ENCODE data around the gene KCNMA1. TPM values are rescaled to one million over a fixed set of nuclear protein-coding genes. Genes with fewer than 3 reads are reported as not detected.

KCNMA1 gene
- total and polyA plus RNA-seq, 9 of the 15 experiments (the other 6 are each of a cell fraction or from before 2014, with no cell fraction given), result 0.01 to 0.95 (median 0.15) TPM; not detected in 4

- ChIA-PET CTCF (ENCODE audit: low intra/inter-chr PET ratio) (no interaction called here), POLR2A (no interaction called here)
- Histone ChIP-seq H3K36me3 (ENCODE audit: control insufficient read depth, insufficient read depth, low read length) (no peaks in the 10 kb centered on the region), H3K79me2 (ENCODE audit: control insufficient read depth, insufficient read depth, low read length) (no peaks in the 10 kb centered on the region), H3K4me3 (no peak overlapping the region), H3K9me1 (ENCODE audit: control insufficient read depth, insufficient read depth, low read length) (no peaks in the 10 kb centered on the region), H3K9me3 (replicated peaks; ENCODE audit: control insufficient read depth, insufficient read depth, low read depth, low read length) (no peaks in the 10 kb centered on the region), H3K9ac (ENCODE audit: insufficient read depth in 1 of 2, low read depth in 2 of 2, low read length in 2 of 2) (no peak overlapping the region), H3K4me1 (replicated peaks in 1 of 2; ENCODE audit: control insufficient read depth in 2 of 2, insufficient read depth in 2 of 2, low read length in 2 of 2) (no peaks in the 10 kb centered on the region), H4K20me1 (replicated peaks; ENCODE audit: control insufficient read depth, insufficient read depth, low read length) (no peaks in the 10 kb centered on the region), H3K27ac (ENCODE audit: extremely low read depth, low read depth, low read length) (no peak overlapping the region), H3K27me3 (ENCODE audit: control insufficient read depth in 2 of 2, insufficient read depth in 2 of 2, low read length in 2 of 2) (peaks cover 7% of the 10 kb centered on the region in 2 experiments; a peak in 4 of 5 replicates), H2AFZ (ENCODE audit: low read depth, low read length) (no peak overlapping the region), H3K4me2 (ENCODE audit: insufficient read depth, low read length) (no peak overlapping the region)
- TF ChIP-seq TAF15 (IDR thresholded peaks at IDR 0.05; ENCODE audit: low read depth, low read length) (no peak), E2F5 (CRISPR knock-in tag; IDR thresholded peaks at IDR 0.05) (no peak)
- 0% methylated on average over 7 of the region's 7 CpGs for WGBS (ENCODE audit: insufficient coverage, low coverage, missing lambda C conversion rate)
- DNase-seq (ENCODE audit: extremely low read depth in 1 of 4, low spot score in 3 of 4) (no peak), ATAC-seq (no peak), FAIRE-seq (no peak)
- intact Hi-C loops (cut with micrococcal nuclease) (no loop called here), in situ Hi-C loops (cut with MboI) (no loop called here)
- no TSS peak for BruUV-seq (replicated peaks)
These were observed 436.2 kb downstream of the KCNMA1 start for GRCh38 chr10:77201135-77202106.

GRCh38 chr10:77197544-77197943, 440.1 kb downstream of the KCNMA1 start:
- TF ChIP-seq WHSC1 (IDR thresholded peaks at IDR 0.05; ENCODE audit: low read length) (no peak), ATF3 (IDR thresholded peaks at IDR 0.05) (peak; percentile 24; the same call in 1 of the 2 replicates), ATF3 (CRISPR knock-in tag; conservative IDR thresholded peaks at IDR 0.05) (no peak), CEBPG (CRISPR knock-in tag; IDR thresholded peaks at IDR 0.05) (no peak), CEBPG (tag; conservative IDR thresholded peaks at IDR 0.05 in 1 of 2, IDR thresholded peaks at IDR 0.05 in 1 of 2) (peak in 1 of 2 experiments; percentile 9; a peak in 1 of 4 replicates)
- no peak overlapping the region for H3K27ac ChIP-seq (ENCODE audit: extremely low read depth, low read depth, low read length)
- no peak overlapping the region for H3K4me3 ChIP-seq
- DNase-seq (ENCODE audit: extremely low read depth in 1 of 4, low spot score in 3 of 4) (no peak), ATAC-seq (peak; percentile 52; the same call in 2 of the 3 replicates), FAIRE-seq (no peak)
- in situ Hi-C loops (cut with MboI), result no loop called here
- intact Hi-C loops (cut with micrococcal nuclease), result no loop called here
- H3K9ac ChIP-seq (ENCODE audit: insufficient read depth in 1 of 2, low read depth in 2 of 2, low read length in 2 of 2), result no peak overlapping the region
- H3K4me1 ChIP-seq (replicated peaks in 1 of 2; ENCODE audit: control insufficient read depth in 2 of 2, insufficient read depth in 2 of 2, low read length in 2 of 2), result no peaks in the 10 kb centered on the region
- ChIA-PET CTCF (ENCODE audit: low intra/inter-chr PET ratio) (no interaction called here), POLR2A (no interaction called here)
- no peaks in the 10 kb centered on the region for H3K9me3 ChIP-seq (replicated peaks; ENCODE audit: control insufficient read depth, insufficient read depth, low read depth, low read length)
- no peak overlapping the region for H3K4me2 ChIP-seq (ENCODE audit: insufficient read depth, low read length)
- H3K27me3 ChIP-seq (ENCODE audit: control insufficient read depth in 2 of 2, insufficient read depth in 2 of 2, low read length in 2 of 2), result peaks cover 7% of the 10 kb centered on the region in 2 experiments; a peak in 4 of 5 replicates
- no peaks in the 10 kb centered on the region for H3K36me3 ChIP-seq (ENCODE audit: control insufficient read depth, insufficient read depth, low read length)
- BruUV-seq (replicated peaks), result no TSS peak
- H3K79me2 ChIP-seq (ENCODE audit: control insufficient read depth, insufficient read depth, low read length), result no peaks in the 10 kb centered on the region
- no peaks in the 10 kb centered on the region for H4K20me1 ChIP-seq (replicated peaks; ENCODE audit: control insufficient read depth, insufficient read depth, low read length)
- H2AFZ ChIP-seq (ENCODE audit: low read depth, low read length), result no peak overlapping the region
- no peaks in the 10 kb centered on the region for H3K9me1 ChIP-seq (ENCODE audit: control insufficient read depth, insufficient read depth, low read length)
- under 1% methylated on average over 12 of the region's 12 CpGs for WGBS (ENCODE audit: insufficient coverage, low coverage, missing lambda C conversion rate)
